GM12864 (cell line): ENCODE results near the gene CDC5L.

ENCODE experiments used
- DNase-seq: peaks from one replicate; pipeline ENCODE4 v3.0.0-alpha.2; 2011; ENCODE audit warnings: low read depth
- H3K4me3 ChIP-seq: 2 replicates; pipeline ENCODE4 v1.5.1; 2011; ENCODE audit warnings: mild to moderate bottlenecking, low read depth, low read length, control low read depth
- TF ChIP-seq, protein P1 (sequence below): IDR thresholded peaks from 2 replicates; pipeline ENCODE4 v1.5.1; 2011; ENCODE audit warnings: low read depth, mild to moderate bottlenecking, moderate library complexity, low read length, control low read depth, inconsistent platforms; ENCODE audit errors: missing control alignments

The CDC5L gene

DNA sequence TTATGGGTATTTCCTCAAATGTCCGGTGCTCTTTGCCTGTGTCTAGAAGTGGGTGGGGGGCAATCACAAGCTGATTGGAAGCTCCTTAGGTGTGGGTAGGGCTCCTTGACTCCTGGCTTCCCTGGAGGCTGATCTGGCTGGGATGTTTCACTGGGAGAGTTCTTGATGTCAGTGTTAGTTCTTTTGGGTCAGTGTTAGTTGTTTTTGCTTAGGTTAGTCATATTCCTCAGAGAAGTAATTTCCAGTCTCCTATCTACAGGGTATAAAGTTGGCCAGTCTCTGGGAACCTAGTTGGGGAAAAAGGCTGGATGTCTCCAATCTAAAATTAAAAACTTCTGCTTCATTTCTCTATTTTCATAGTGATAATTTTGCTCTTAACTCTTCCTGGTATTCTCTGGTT lies 23.6 kb downstream of the CDC5L start:
- H3K4me3 ChIP-seq, result no peak overlapping the region
- TF ChIP-seq, protein P1, sequence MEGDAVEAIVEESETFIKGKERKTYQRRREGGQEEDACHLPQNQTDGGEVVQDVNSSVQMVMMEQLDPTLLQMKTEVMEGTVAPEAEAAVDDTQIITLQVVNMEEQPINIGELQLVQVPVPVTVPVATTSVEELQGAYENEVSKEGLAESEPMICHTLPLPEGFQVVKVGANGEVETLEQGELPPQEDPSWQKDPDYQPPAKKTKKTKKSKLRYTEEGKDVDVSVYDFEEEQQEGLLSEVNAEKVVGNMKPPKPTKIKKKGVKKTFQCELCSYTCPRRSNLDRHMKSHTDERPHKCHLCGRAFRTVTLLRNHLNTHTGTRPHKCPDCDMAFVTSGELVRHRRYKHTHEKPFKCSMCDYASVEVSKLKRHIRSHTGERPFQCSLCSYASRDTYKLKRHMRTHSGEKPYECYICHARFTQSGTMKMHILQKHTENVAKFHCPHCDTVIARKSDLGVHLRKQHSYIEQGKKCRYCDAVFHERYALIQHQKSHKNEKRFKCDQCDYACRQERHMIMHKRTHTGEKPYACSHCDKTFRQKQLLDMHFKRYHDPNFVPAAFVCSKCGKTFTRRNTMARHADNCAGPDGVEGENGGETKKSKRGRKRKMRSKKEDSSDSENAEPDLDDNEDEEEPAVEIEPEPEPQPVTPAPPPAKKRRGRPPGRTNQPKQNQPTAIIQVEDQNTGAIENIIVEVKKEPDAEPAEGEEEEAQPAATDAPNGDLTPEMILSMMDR, result no peak
- no peak for DNase-seq

GRCh38 chr6:44415449-44415848 lies 27.9 kb downstream of the CDC5L start:
- DNase-seq, result peak; percentile 4
- TF ChIP-seq, protein P1, result no peak
- H3K4me3 ChIP-seq, result no peak overlapping the region

- DNase-seq, result no peak
- no peak overlapping the region for H3K4me3 ChIP-seq
- TF ChIP-seq, protein P1, result no peak
Measured at GRCh38 chr6:44415873-44416502, 28.5 kb downstream of the CDC5L start.

DNA sequence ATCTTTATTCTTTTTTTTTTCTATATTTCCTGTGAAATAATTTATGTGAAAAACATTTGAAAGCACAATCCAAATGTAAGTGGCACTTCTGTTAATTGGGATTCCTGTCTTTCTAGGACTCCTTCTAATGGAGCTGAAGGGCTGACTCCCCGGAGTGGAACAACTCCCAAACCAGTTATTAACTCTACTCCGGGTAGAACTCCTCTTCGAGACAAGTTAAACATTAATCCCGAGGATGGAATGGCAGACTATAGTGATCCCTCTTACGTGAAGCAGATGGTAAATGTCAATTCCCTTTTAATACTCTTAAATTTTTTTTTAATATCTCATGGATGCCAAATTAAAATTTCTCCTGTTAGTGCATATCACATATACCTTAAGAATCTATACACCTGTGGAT lies 35.0 kb downstream of the CDC5L start:
- DNase-seq, result no peak
- no peak overlapping the region for H3K4me3 ChIP-seq
- TF ChIP-seq, protein P1, result no peak

GRCh38 chr6:44423306-44423705 lies 35.8 kb downstream of the CDC5L start:
- H3K4me3 ChIP-seq, result no peak overlapping the region
- TF ChIP-seq, protein P1, result no peak
- DNase-seq, result no peak

- DNase-seq, result no peak
- TF ChIP-seq, protein P1, result no peak
- no peak overlapping the region for H3K4me3 ChIP-seq
Measured at GRCh38 chr6:44425951-44426350, 38.4 kb downstream of the CDC5L start.

- TF ChIP-seq, protein P1, result no peak
- no peak overlapping the region for H3K4me3 ChIP-seq
- DNase-seq, result no peak
Measured at GRCh38 chr6:44428682-44429081, 41.2 kb downstream of the CDC5L start.
